PC-9 (cell line): Measurements from ENCODE around the gene CDK3. TPM values are rescaled to one million over a fixed set of nuclear protein-coding genes. Genes with fewer than 3 reads are reported as not detected.

Source experiments
- total RNA-seq: library from RNA; stranded (reverse); gene quantifications from 2 replicates; pipeline ENCODE4 v1.2.3, GENCODE V29; 2021

Gene CDK3
- total RNA-seq, 1 experiment from 2014 or later: 12.3 TPM

Other genes starting within 250 kb of the CDK3 start
- 12.7 and 12.8 TPM in 2 replicates for gene GALK1, start 235.7 kb upstream of the CDK3 start, total RNA-seq
- 25.3 and 27.8 TPM in 2 replicates for gene UNK, start 216.0 kb upstream of the CDK3 start, total RNA-seq
- gene UNC13D, start 156.5 kb upstream of the CDK3 start, total RNA-seq: 94.4 and 108 TPM in 2 replicates
- gene WBP2, start 145.5 kb upstream of the CDK3 start, total RNA-seq: 114 and 159 TPM in 2 replicates
- gene TRIM47, start 122.3 kb upstream of the CDK3 start, total RNA-seq: 46.1 and 48.3 TPM in 2 replicates
- gene TRIM65, start 103.9 kb upstream of the CDK3 start, total RNA-seq: 21.1 and 27.1 TPM in 2 replicates
- gene MRPL38, start 96.0 kb upstream of the CDK3 start, total RNA-seq: 127 and 136 TPM in 2 replicates
- gene FBF1, start 59.8 kb upstream of the CDK3 start, total RNA-seq: 22.5 and 28.7 TPM in 2 replicates
- 35.5 and 37.1 TPM in 2 replicates for gene ACOX1, start 21.7 kb upstream of the CDK3 start, total RNA-seq
- gene TEN1, start 21.6 kb upstream of the CDK3 start, total RNA-seq: 19.6 and 22.7 TPM in 2 replicates
- gene EVPL, start 26.5 kb downstream of the CDK3 start, total RNA-seq: 60.8 and 77.8 TPM in 2 replicates
- 69.7 and 91.7 TPM in 2 replicates for gene SRP68, start 71.7 kb downstream of the CDK3 start, total RNA-seq
- 2.8 and 3.0 TPM in 2 replicates for gene GALR2, start 73.9 kb downstream of the CDK3 start, total RNA-seq
- not detected in 2 replicates for gene ZACN, start 78.3 kb downstream of the CDK3 start, total RNA-seq
- gene EXOC7, start 102.9 kb downstream of the CDK3 start, total RNA-seq: 118 and 131 TPM in 2 replicates
- gene FOXJ1, start 140.4 kb downstream of the CDK3 start, total RNA-seq: 12.5 and 23.7 TPM in 2 replicates
- 5.7 and 7.2 TPM in 2 replicates for gene RNF157, start 239.6 kb downstream of the CDK3 start, total RNA-seq